HepG2 (cell line): ENCODE results near the gene VSIG10L2. TPM values are rescaled to one million over a fixed set of nuclear protein-coding genes. Genes with fewer than 3 reads are reported as not detected.

Source experiments
- ARID5B ChIP-seq: IDR thresholded peaks from 2 replicates; pipeline ENCODE4 v1.4.0; 2020; ENCODE audit warnings: mild to moderate bottlenecking, missing genetic modification reagents
- GATAD1 ChIP-seq: IDR thresholded peaks from 2 replicates; pipeline ENCODE4 v1.6.1; 2016; ENCODE audit warnings: missing genetic modification reagents, missing compliant biosample characterization
- HNRNPLL ChIP-seq: fragments of 200-400 bp; formaldehyde crosslinking; IDR thresholded peaks from 2 replicates; pipeline ENCODE4 v1.6.1; 2017; ENCODE audit warnings: mild to moderate bottlenecking, low read depth, low read length; ENCODE audit not compliant: poor library complexity, severe bottlenecking
- JUNB ChIP-seq: sonication (generic); formaldehyde crosslinking; IDR thresholded peaks from 2 replicates; pipeline ENCODE4 v1.8.0; 2022; ENCODE audit warnings: missing genetic modification reagents, mild to moderate bottlenecking, borderline replicate concordance
- MAF1 ChIP-seq: sonication (generic); formaldehyde crosslinking; IDR thresholded peaks from 2 replicates; pipeline ENCODE4 v1.5.0; 2020; ENCODE audit warnings: missing genetic modification reagents, borderline replicate concordance
- MATR3 ChIP-seq: sonication (generic); formaldehyde crosslinking; IDR thresholded peaks from 2 replicates; pipeline ENCODE4 v1.4.0; 2020; ENCODE audit warnings: missing genetic modification reagents
- MBNL3 ChIP-seq: fragments of 250-450 bp; sonication (Bioruptor Pico); conservative IDR thresholded peaks from 2 replicates; pipeline ENCODE4 v1.8.0; 2022; ENCODE audit warnings: mild to moderate bottlenecking, inconsistent platforms
- MTF2 ChIP-seq: sonication (generic); formaldehyde crosslinking; IDR thresholded peaks from 2 replicates; pipeline ENCODE4 v1.5.0; 2020; ENCODE audit warnings: missing genetic modification reagents, borderline replicate concordance
- NR2F6 ChIP-seq, 2 experiments: IDR thresholded peaks; 2 replicates each; pipeline ENCODE4 v1.6.1; 2016; ENCODE audit warnings: antibody characterized with exemption in 1 of 2, mild to moderate bottlenecking in 1 of 2
- PBX3 ChIP-seq: sonication (generic); formaldehyde crosslinking; IDR thresholded peaks from 2 replicates; pipeline ENCODE4 v1.8.1; 2023; ENCODE audit warnings: missing genetic modification reagents, inconsistent platforms, borderline replicate concordance
- PHF5A ChIP-seq: IDR thresholded peaks from one replicate; pipeline ENCODE4 v1.6.1; 2018; ENCODE audit warnings: low read depth, missing genetic modification reagents; ENCODE audit not compliant: unreplicated experiment
- REXO4 ChIP-seq: sonication (generic); formaldehyde crosslinking; IDR thresholded peaks from 2 replicates; pipeline ENCODE4 v1.8.0; 2022; ENCODE audit warnings: missing genetic modification reagents, mild to moderate bottlenecking, borderline replicate concordance
- SNAPC2 ChIP-seq: sonication (generic); formaldehyde crosslinking; IDR thresholded peaks from 2 replicates; pipeline ENCODE4 v1.8.1; 2022; ENCODE audit warnings: mild to moderate bottlenecking, missing genetic modification reagents
- TBX3 ChIP-seq: fragments of 450-650 bp; IDR thresholded peaks from 2 replicates; pipeline ENCODE4 v1.6.1; 2017; ENCODE audit warnings: antibody characterized with exemption, mild to moderate bottlenecking, inconsistent platforms, borderline replicate concordance
- ZNF251 ChIP-seq: sonication (generic); formaldehyde crosslinking; IDR thresholded peaks from 2 replicates; pipeline ENCODE4 v1.9.0; 2021; ENCODE audit warnings: mild to moderate bottlenecking, missing genetic modification reagents
- ZNF260 ChIP-seq: sonication (generic); formaldehyde crosslinking; IDR thresholded peaks from 2 replicates; pipeline ENCODE4 v1.4.0; 2020; ENCODE audit warnings: missing genetic modification reagents, low read depth, mild to moderate bottlenecking, borderline replicate concordance
- ZNF264 ChIP-seq: sonication (generic); formaldehyde crosslinking; IDR thresholded peaks from 2 replicates; pipeline ENCODE4 v1.4.0; 2020; ENCODE audit warnings: missing genetic modification reagents
- ZNF513 ChIP-seq: sonication (generic); formaldehyde crosslinking; conservative IDR thresholded peaks from 2 replicates; pipeline ENCODE4 v1.5.0; 2020; ENCODE audit warnings: missing genetic modification reagents
- ZNF747 ChIP-seq: sonication (generic); formaldehyde crosslinking; IDR thresholded peaks from 2 replicates; pipeline ENCODE4 v1.8.1; 2023; ENCODE audit warnings: missing genetic modification reagents, mild to moderate bottlenecking, borderline replicate concordance
- ZNF788 ChIP-seq: sonication (generic); formaldehyde crosslinking; IDR thresholded peaks from 2 replicates; pipeline ENCODE4 v1.5.0; 2020; ENCODE audit warnings: mild to moderate bottlenecking, missing genetic modification reagents, borderline replicate concordance
- ZNF792 ChIP-seq: IDR thresholded peaks from 2 replicates; pipeline ENCODE4 v1.6.1; 2016
- ZSCAN29 ChIP-seq: sonication (generic); formaldehyde crosslinking; conservative IDR thresholded peaks from 2 replicates; pipeline ENCODE4 v1.4.0; 2020; ENCODE audit warnings: mild to moderate bottlenecking, missing genetic modification reagents
- ZSCAN5A ChIP-seq: sonication (generic); formaldehyde crosslinking; IDR thresholded peaks from 2 replicates; pipeline ENCODE4 v1.8.0; 2022; ENCODE audit warnings: mild to moderate bottlenecking, missing genetic modification reagents, borderline replicate concordance
- polyA plus RNA-seq, 8 experiments: library from polyadenylated mRNA; depleted of rRNA in 3 of 8; stranded (reverse) in 7 of 8; unstranded in 1 of 8; fragments of >200 nt; fragmentation: Illumina TruSeq in 4 of 8; extraction: Trizol in 4 of 8; gene quantifications; 2 replicates each; pipeline versions ENCODE4 v1.2.1 to v1.2.3, GENCODE V29; 2011 to 2016; ENCODE audit warnings: low read depth in 4 of 8, missing spikeins in 1 of 8, mixed read lengths in 1 of 8; ENCODE audit not compliant: insufficient read depth in 1 of 8
- total RNA-seq, 5 experiments: library from RNA; depleted of rRNA; stranded (reverse); fragments of >200 nt; fragmentation: Illumina TruSeq; extraction: Trizol; gene quantifications; 2 replicates each; pipeline ENCODE4 v1.2.3, GENCODE V29; 2016; ENCODE audit warnings: low read depth in 1 of 5

VSIG10L2 gene
- total and polyA plus RNA-seq, 2 of the 13 experiments (the other 11 are each of a cell fraction or from before 2014, with no cell fraction given): 0.21 TPM; not detected in 1

- TF ChIP-seq ZNF792 (peak; percentile 73; the same call in 1 of the 2 replicates), ARID5B (CRISPR knock-in tag) (peak; percentile 76), MATR3 (no peak), PHF5A (CRISPR knock-in tag) (no peak), ZNF264 (CRISPR knock-in tag) (no peak), ZNF260 (CRISPR knock-in tag) (no peak), ZNF513 (CRISPR knock-in tag) (no peak), NR2F6 (IDR thresholded peaks at IDR 0.05) (no peak), NR2F6 (CRISPR knock-in tag; IDR thresholded peaks at IDR 0.05) (peak; percentile 55; the same call in 1 of the 2 replicates), REXO4 (no peak), PBX3 (CRISPR knock-in tag) (no peak), MBNL3 (no peak), ZSCAN5A (CRISPR knock-in tag) (no peak), ZNF788 (CRISPR knock-in tag) (peak; percentile 67; the same call in 1 of the 2 replicates), ZSCAN29 (CRISPR knock-in tag) (no peak), SNAPC2 (CRISPR knock-in tag) (no peak), MAF1 (no peak), JUNB (CRISPR knock-in tag) (no peak), TBX3 (no peak), ZNF747 (no peak), HNRNPLL (no peak), GATAD1 (CRISPR knock-in tag) (no peak; the same call in 1 of the 2 replicates), ZNF251 (CRISPR knock-in tag) (no peak), MTF2 (CRISPR knock-in tag) (no peak)
Observed at GRCh38 chr11:125925247-125925740, 20.6 kb upstream of the VSIG10L2 start (continued).
